H1 (cell line): ENCODE data around the gene GRIN3A. TPM values are rescaled to one million over a fixed set of nuclear protein-coding genes. Genes with fewer than 3 reads are reported as not detected.
A peak's percentile ranks its signal among the peaks of the same experiment; 100 is the strongest.

ENCODE experiments used
- CTCF ChIA-PET: fragments of 300-600 bp; sonication (Branson Sonifier 250); formaldehyde crosslinking; loops from one replicate; lab custom pipeline; 2021; ENCODE audit not compliant: partially characterized antibody; lab: Charles Lee
- POLR2A ChIA-PET: fragments of 300-600 bp; sonication (Branson Sonifier 250); formaldehyde crosslinking; loops from one replicate; lab custom pipeline; 2021; ENCODE audit warnings: inconsistent platforms; ENCODE audit not compliant: partially characterized antibody; lab: Charles Lee
- DNase-seq, 2 experiments: peaks; one replicate each; pipeline versions ENCODE4 v3.0.0 to v3.0.0-alpha.2; 2010 to 2022; ENCODE audit warnings: low spot score in 2 of 2, low read depth in 1 of 2, mixed read lengths in 1 of 2
- FAIRE-seq: peaks from 2 replicates; lab custom pipeline; 2011; peaks lifted over from hg19 to GRCh38; lab: Jason Lieb, UNC
- H2AFZ ChIP-seq: 2 replicates; pipeline ENCODE4 v1.8.1; 2012; ENCODE audit warnings: low read length, inconsistent platforms
- H2AK5ac ChIP-seq: 2 replicates; pipeline ENCODE4 v1.6.1; 2013; ENCODE audit warnings: low read depth, low read length
- H2BK120ac ChIP-seq: replicated peaks from 2 replicates; pipeline ENCODE3; 2013; ENCODE audit warnings: low read depth, low read length, inconsistent platforms
- H2BK12ac ChIP-seq: 2 replicates; pipeline ENCODE4 v1.6.1; 2013; ENCODE audit warnings: low read depth, low read length
- H2BK15ac ChIP-seq: 2 replicates; pipeline ENCODE4 v1.6.1; 2013; ENCODE audit warnings: low read length
- H2BK20ac ChIP-seq: 2 replicates; pipeline ENCODE4 v1.6.1; 2013; ENCODE audit warnings: low read length
- H2BK5ac ChIP-seq: 2 replicates; pipeline ENCODE4 v1.6.1; 2013; ENCODE audit warnings: low read depth, low read length
- H3K14ac ChIP-seq: 2 replicates; pipeline ENCODE4 v1.6.1; 2013; ENCODE audit warnings: inconsistent platforms; ENCODE audit not compliant: insufficient read length
- H3K18ac ChIP-seq: 2 replicates; pipeline ENCODE4 v1.6.1; 2013; ENCODE audit warnings: low read length; ENCODE audit errors: extremely low read depth
- H3K23ac ChIP-seq: 2 replicates; pipeline ENCODE4 v1.6.1; 2013; ENCODE audit warnings: inconsistent platforms; ENCODE audit not compliant: insufficient read length
- H3K23me2 ChIP-seq: 2 replicates; pipeline ENCODE4 v1.6.1; 2013; ENCODE audit warnings: low read depth, low read length
- H3K27ac ChIP-seq: 2 replicates; pipeline ENCODE4 v1.6.1; 2011; ENCODE audit warnings: low read depth, low read length, inconsistent platforms
- H3K27me3 ChIP-seq, 4 experiments: replicated peaks in 1 of 4; 1 replicate in 1 of 4; 2 replicates in 3 of 4; pipeline versions ENCODE4 v1.6.1 to v1.8.1; 2011 to 2013; ENCODE audit warnings: low read length in 3 of 4, mild to moderate bottlenecking in 3 of 4, inconsistent platforms in 2 of 4, mixed read lengths in 2 of 4, moderate library complexity in 1 of 4; ENCODE audit not compliant: control insufficient read depth in 3 of 4, insufficient read depth in 3 of 4; ENCODE audit errors: extremely low read depth in 1 of 4
- H3K36me3 ChIP-seq, 4 experiments: 2 replicates each; pipeline versions ENCODE4 v1.6.1 to v1.8.1; 2011 to 2013; ENCODE audit warnings: mild to moderate bottlenecking in 4 of 4, low read length in 3 of 4, moderate library complexity in 2 of 4, control low read depth in 1 of 4, inconsistent platforms in 1 of 4; ENCODE audit not compliant: insufficient read depth in 4 of 4, control insufficient read depth in 2 of 4
- H3K4ac ChIP-seq: replicated peaks from 2 replicates; pipeline ENCODE3; 2013; ENCODE audit warnings: low read length, low read depth, mixed read lengths, inconsistent platforms; ENCODE audit not compliant: insufficient read length
- H3K4me1 ChIP-seq, 4 experiments: replicated peaks in 1 of 4; 1 replicate in 1 of 4; 2 replicates in 3 of 4; pipeline versions ENCODE4 v1.6.1 to v1.8.1; 2011 to 2013; ENCODE audit warnings: low read length in 3 of 4, inconsistent platforms in 2 of 4, mixed read lengths in 1 of 4; ENCODE audit not compliant: insufficient read depth in 4 of 4, control insufficient read depth in 3 of 4
- H3K4me2 ChIP-seq, 2 experiments: 2 replicates each; pipeline versions ENCODE4 v1.6.1 to v1.8.1; 2011 to 2013; ENCODE audit warnings: low read depth in 2 of 2, low read length in 2 of 2, control low read depth in 1 of 2, inconsistent platforms in 1 of 2, mild to moderate bottlenecking in 1 of 2; ENCODE audit not compliant: insufficient read depth in 1 of 2
- H3K4me3 ChIP-seq, 4 experiments: fragments of 200-600, 300-600 bp in 1 of 4; sonication (generic), shearing (Covaris generic), sonication (Bioruptor Twin) in 1 of 4; 2 replicates each; pipeline versions ENCODE4 v1.5.1 to v1.8.1; 2011 to 2016; ENCODE audit warnings: low read length in 4 of 4, low read depth in 3 of 4, control low read depth in 2 of 4, inconsistent platforms in 2 of 4, mild to moderate bottlenecking in 2 of 4, mixed read lengths in 1 of 4, moderate library complexity in 1 of 4; ENCODE audit not compliant: insufficient read depth in 2 of 4; ENCODE audit errors: extremely low read depth in 1 of 4
- H3K56ac ChIP-seq: replicated peaks from 2 replicates; pipeline ENCODE3; 2013; ENCODE audit warnings: low read depth, mild to moderate bottlenecking, mixed read lengths, low read length, inconsistent platforms; ENCODE audit not compliant: insufficient read length
- H3K79me1 ChIP-seq: 2 replicates; pipeline ENCODE4 v1.6.1; 2013; ENCODE audit warnings: low read depth, low read length, control low read depth
- H3K79me2 ChIP-seq, 2 experiments: 2 replicates each; pipeline versions ENCODE4 v1.6.1 to v1.8.1; 2012 to 2013; ENCODE audit warnings: low read length in 2 of 2, mild to moderate bottlenecking in 2 of 2, inconsistent platforms in 1 of 2; ENCODE audit not compliant: insufficient read depth in 2 of 2, control insufficient read depth in 1 of 2
- H3K9ac ChIP-seq, 4 experiments: replicated peaks in 1 of 4; 1 replicate in 1 of 4; 2 replicates in 3 of 4; pipeline versions ENCODE4 v1.6.1 to v1.8.1; 2011 to 2013; ENCODE audit warnings: low read depth in 3 of 4, low read length in 3 of 4, control low read depth in 2 of 4, mild to moderate bottlenecking in 2 of 4, moderate library complexity in 2 of 4, inconsistent platforms in 1 of 4; ENCODE audit errors: extremely low read depth in 1 of 4
- H3K9me3 ChIP-seq, 2 experiments: 2 replicates each; pipeline versions ENCODE4 v1.6.1 to v1.8.1; 2012 to 2013; ENCODE audit warnings: mild to moderate bottlenecking in 2 of 2, moderate library complexity in 2 of 2, control low read depth in 1 of 2, inconsistent platforms in 1 of 2, low read depth in 1 of 2, low read length in 1 of 2, mixed read lengths in 1 of 2; ENCODE audit not compliant: insufficient read depth in 2 of 2
- H4K20me1 ChIP-seq, 2 experiments: replicated peaks in 1 of 2; 2 replicates each; pipeline versions ENCODE3 to v1.8.1; 2011 to 2013; ENCODE audit warnings: inconsistent platforms in 2 of 2, low read length in 2 of 2, mild to moderate bottlenecking in 1 of 2; ENCODE audit not compliant: insufficient read depth in 2 of 2, control insufficient read depth in 1 of 2
- H4K5ac ChIP-seq: 2 replicates; pipeline ENCODE4 v1.6.1; 2013; ENCODE audit warnings: low read length, low read depth, mixed read lengths, inconsistent platforms; ENCODE audit not compliant: insufficient read length
- H4K8ac ChIP-seq: 2 replicates; pipeline ENCODE4 v1.8.0; 2013; ENCODE audit warnings: mild to moderate bottlenecking, moderate library complexity, low read length, inconsistent platforms; ENCODE audit not compliant: insufficient read depth; ENCODE audit errors: extremely low read depth
- H4K91ac ChIP-seq: replicated peaks from 2 replicates; pipeline ENCODE3; 2013; ENCODE audit warnings: low read length, mixed read lengths, inconsistent platforms; ENCODE audit not compliant: insufficient read length
- BACH1 ChIP-seq: IDR thresholded peaks from 2 replicates; pipeline ENCODE4 v1.6.1; 2012; ENCODE audit warnings: low read length, improper control_type of control experiment
- CBX5 ChIP-seq: fragments of 300-800, 300-1000 bp; sonication (generic); IDR thresholded peaks from 2 replicates; pipeline ENCODE4 v1.7.1; 2016; ENCODE audit warnings: antibody characterized with exemption, low read length, low read depth
- GABPA ChIP-seq: IDR thresholded peaks from 2 replicates; pipeline ENCODE4 v1.6.1; 2011; ENCODE audit warnings: mild to moderate bottlenecking, low read length, moderate library complexity, borderline replicate concordance; ENCODE audit not compliant: insufficient read depth
- HDAC6 ChIP-seq: IDR thresholded peaks from one replicate; pipeline ENCODE4 v1.7.1; 2012; ENCODE audit warnings: low read depth, mild to moderate bottlenecking, inconsistent platforms, low read length, moderate library complexity
- JUN ChIP-seq: IDR thresholded peaks from 2 replicates; pipeline ENCODE4 v1.6.1; 2011; ENCODE audit warnings: low read depth, mild to moderate bottlenecking, improper control_type of control experiment, low read length
- KDM4A ChIP-seq: IDR thresholded peaks from one replicate; pipeline ENCODE4 v1.7.1; 2012; ENCODE audit warnings: low read depth, mild to moderate bottlenecking, moderate library complexity, low read length, inconsistent platforms; ENCODE audit not compliant: severe bottlenecking
- MAX ChIP-seq: IDR thresholded peaks from 2 replicates; pipeline ENCODE4 v1.6.1; 2012; ENCODE audit warnings: inconsistent platforms
- PHF8 ChIP-seq: fragments of 200-600 bp; sonication (generic); conservative IDR thresholded peaks from 2 replicates; pipeline ENCODE4 v1.7.1; 2012; ENCODE audit warnings: low read depth, mild to moderate bottlenecking, inconsistent platforms, low read length, moderate library complexity
- SIN3A ChIP-seq, 2 experiments: IDR thresholded peaks in 1 of 2; conservative IDR thresholded peaks in 1 of 2; 2 replicates each; pipeline ENCODE4 v1.6.1; 2011 to 2012; ENCODE audit warnings: low read length in 2 of 2, improper control_type of control experiment in 1 of 2, low read depth in 1 of 2, mild to moderate bottlenecking in 1 of 2
- SRF ChIP-seq: IDR thresholded peaks from 2 replicates; pipeline ENCODE4 v1.6.1; 2011; ENCODE audit warnings: mild to moderate bottlenecking, low read depth, low read length, moderate library complexity
- SUZ12 ChIP-seq: fragments of 200-600 bp; sonication (generic); IDR thresholded peaks from 2 replicates; pipeline ENCODE4 v1.6.1; 2012; ENCODE audit warnings: mild to moderate bottlenecking, inconsistent platforms, low read length, moderate library complexity, mixed read lengths
- TAF7 ChIP-seq: optimal IDR thresholded peaks from 2 replicates; pipeline ENCODE3; 2011; ENCODE audit warnings: low read depth, mild to moderate bottlenecking, inconsistent platforms, low read length, moderate library complexity, borderline replicate concordance
- TBP ChIP-seq: IDR thresholded peaks from 2 replicates; pipeline ENCODE4 v1.6.1; 2011; ENCODE audit warnings: low read depth, low read length, improper control_type of control experiment
- TCF12 ChIP-seq: IDR thresholded peaks from 2 replicates; pipeline ENCODE4 v1.6.1; 2011; ENCODE audit warnings: low read depth, mild to moderate bottlenecking, low read length
- WGBS, 2 experiments: shearing (Covaris generic) in 1 of 2; methylation state at CpG; one replicate each; pipeline versions ENCODE4 v1.1.6 to v1.1.7; 2013 to 2015; ENCODE audit warnings: low lambda C conversion rate in 2 of 2, mixed read lengths in 2 of 2, inconsistent platforms in 1 of 2, low coverage in 1 of 2, missing lambda C conversion rate in 1 of 2; ENCODE audit not compliant: insufficient replicate concordance in 2 of 2, insufficient coverage in 1 of 2, insufficient read length in 1 of 2; ENCODE audit errors: extremely low coverage in 1 of 2, missing lambda C conversion rate in 1 of 2; 5-methylcytosine and 5-hydroxymethylcytosine counted together
- polyA plus RNA-seq, 7 experiments: library from polyadenylated mRNA; depleted of rRNA in 3 of 7; stranded (reverse) in 5 of 7; unstranded in 2 of 7; fragments of >200 nt in 5 of 7; fragments of 200-250 nt in 2 of 7; gene quantifications; 1 replicate in 5 of 7; 2 replicates in 1 of 7; 4 replicates in 1 of 7; pipeline versions ENCODE4 v1.2.1 to v1.2.3, GENCODE V29; 2011 to 2013; ENCODE audit warnings: missing spikeins in 2 of 7, mixed read lengths in 2 of 7
- total RNA-seq: library from RNA; stranded (reverse); fragmentation: NEBNext Ultra II Directional; extraction: Animal tissue kit (Norgen Biotek cat#: 25700); gene quantifications from 2 replicates; pipeline ENCODE4 v1.2.1, GENCODE V29; 2021

GRIN3A gene
- total and polyA plus RNA-seq, 2 of the 8 experiments (the other 6 are each of a cell fraction or from before 2014, with no cell fraction given) = 0.04 TPM; not detected in 1

- Histone ChIP-seq H3K9me3 (no peaks in the 10 kb centered on the region), H2BK120ac (no peak overlapping the region), H3K18ac (no peak overlapping the region), H3K4me1 (peaks cover 1 to 9% (median 6%) of the 10 kb centered on the region in 4 experiments; a peak in 6 of 7 replicates), H3K27ac (no peak overlapping the region), H3K23me2 (no peaks in the 10 kb centered on the region; the same call in 1 of the 2 replicates), H3K27me3 (no peaks in the 10 kb centered on the region), H3K79me1 (no peaks in the 10 kb centered on the region), H2BK5ac (no peak overlapping the region), H3K23ac (no peak overlapping the region), H4K8ac (no peak overlapping the region), H2BK20ac (no peak overlapping the region), H3K14ac (no peak overlapping the region), H3K56ac (no peak overlapping the region), H3K4me3 (no peak overlapping the region), H4K91ac (no peak overlapping the region), H2AK5ac (no peak overlapping the region), H2BK15ac (no peak overlapping the region), H2AFZ (peak overlapping the region; percentile 42; the same call in 1 of the 2 replicates), H3K9ac (no peak overlapping the region), H3K36me3 (no peaks in the 10 kb centered on the region), H3K79me2 (no peaks in the 10 kb centered on the region), H4K20me1 (no peaks in the 10 kb centered on the region), H2BK12ac (no peak overlapping the region), H3K4ac (no peak overlapping the region), H4K5ac (no peak overlapping the region), H3K4me2 (no peak overlapping the region; a peak in 1 of 4 replicates)
- DNase-seq (no peak), FAIRE-seq (no peak)
- POLR2A ChIA-PET = no interaction called here
- 82% methylated on average over 1 of the region's 1 CpG; no CpG with 5 or more reads in 1 of the 2 experiments for WGBS, 2 experiments
- CTCF ChIA-PET = no interaction called here
- no peak for TF ChIP-seq GABPA
- no peak for TF ChIP-seq TBP
- no peak for TF ChIP-seq BACH1
- no peak for TF ChIP-seq MAX
- no peak for TF ChIP-seq JUN
- no peak for TF ChIP-seq TAF7
- no peak for TF ChIP-seq CBX5
- TF ChIP-seq KDM4A = no peak
- no peak for TF ChIP-seq SRF
- TF ChIP-seq TCF12 = no peak
- TF ChIP-seq PHF8 = no peak
- TF ChIP-seq SIN3A (conservative IDR thresholded peaks at IDR 0.05 in 1 of 2, IDR thresholded peaks at IDR 0.05 in 1 of 2; ENCODE audit: low read depth in 1 of 2, low read length in 2 of 2) = no peak
- no peak for TF ChIP-seq HDAC6
- TF ChIP-seq SUZ12 = no peak
Measured at GRCh38 chr9:101582553-101582952, 155.9 kb downstream of the GRIN3A start.
